ENCODE data around the gene LRRC63. TPM values are rescaled to one million over a fixed set of nuclear protein-coding genes. Genes with fewer than 3 reads are reported as not detected.

LRRC63 gene
- total RNA-seq, 1 experiment from 2014 or later, result not detected

GRCh38 chr13:46181377-46181839, 30.3 kb upstream of the LRRC63 start:
- no peak overlapping the region for H3K9ac ChIP-seq (ENCODE audit: low read length)
- no peak overlapping the region for H3K27ac ChIP-seq (ENCODE audit: low read depth, low read length)
- no peaks in the 10 kb centered on the region for H3K4me1 ChIP-seq (ENCODE audit: control insufficient read depth in 1 of 2, insufficient read depth in 2 of 2, low read length in 2 of 2)
- DNase-seq (ENCODE audit: low read depth, low spot score), result no peak
- no peak overlapping the region for H3K4me3 ChIP-seq (replicated peaks in 1 of 2; ENCODE audit: low read depth in 1 of 2, low read length in 2 of 2)
- BruUV-seq (replicated peaks), result no TSS peak
- H2AFZ ChIP-seq (ENCODE audit: low read depth, low read length, poor library complexity, severe bottlenecking), result no peak overlapping the region
- H4K20me1 ChIP-seq (ENCODE audit: insufficient read depth), result no peaks in the 10 kb centered on the region
- no peaks in the 10 kb centered on the region for H3K79me2 ChIP-seq (ENCODE audit: insufficient read depth, low read length)
- intact Hi-C loops (cut with micrococcal nuclease), result no loop called here
- no peaks in the 10 kb centered on the region for H3K9me2 ChIP-seq (ENCODE audit: insufficient read depth)
- RAD21 ChIA-PET (ENCODE audit: low non-redundant PET in 1 of 2, low total read pairs in 2 of 2, uncharacterized antibody in 2 of 2, unreplicated experiment in 2 of 2), result no interaction called here
- POLR2A ChIA-PET, result no interaction called here
- no peaks in the 10 kb centered on the region for H3K27me3 ChIP-seq (ENCODE audit: insufficient read depth, low read length)
- H3K4me2 ChIP-seq (ENCODE audit: low read length), result no peak overlapping the region
- ATAC-seq, result no peak
- TF ChIP-seq, protein P1, sequence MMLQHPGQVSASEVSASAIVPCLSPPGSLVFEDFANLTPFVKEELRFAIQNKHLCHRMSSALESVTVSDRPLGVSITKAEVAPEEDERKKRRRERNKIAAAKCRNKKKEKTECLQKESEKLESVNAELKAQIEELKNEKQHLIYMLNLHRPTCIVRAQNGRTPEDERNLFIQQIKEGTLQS (IDR thresholded peaks at IDR 0.05), result no peak
- TF ChIP-seq EZH2phosphoT487 (IDR thresholded peaks at IDR 0.05; ENCODE audit: borderline replicate concordance) (no peak), YY1 (IDR thresholded peaks at IDR 0.05; ENCODE audit: extremely low read depth, insufficient replicate concordance, low read depth, low read length) (no peak), SIN3A (IDR thresholded peaks at IDR 0.05; ENCODE audit: low read depth) (no peak), SRF (IDR thresholded peaks at IDR 0.05; ENCODE audit: low read depth) (no peak), ZNF274 (IDR thresholded peaks at IDR 0.05; ENCODE audit: low read depth, low read length) (no peak)
- TF ChIP-seq, protein P2, sequence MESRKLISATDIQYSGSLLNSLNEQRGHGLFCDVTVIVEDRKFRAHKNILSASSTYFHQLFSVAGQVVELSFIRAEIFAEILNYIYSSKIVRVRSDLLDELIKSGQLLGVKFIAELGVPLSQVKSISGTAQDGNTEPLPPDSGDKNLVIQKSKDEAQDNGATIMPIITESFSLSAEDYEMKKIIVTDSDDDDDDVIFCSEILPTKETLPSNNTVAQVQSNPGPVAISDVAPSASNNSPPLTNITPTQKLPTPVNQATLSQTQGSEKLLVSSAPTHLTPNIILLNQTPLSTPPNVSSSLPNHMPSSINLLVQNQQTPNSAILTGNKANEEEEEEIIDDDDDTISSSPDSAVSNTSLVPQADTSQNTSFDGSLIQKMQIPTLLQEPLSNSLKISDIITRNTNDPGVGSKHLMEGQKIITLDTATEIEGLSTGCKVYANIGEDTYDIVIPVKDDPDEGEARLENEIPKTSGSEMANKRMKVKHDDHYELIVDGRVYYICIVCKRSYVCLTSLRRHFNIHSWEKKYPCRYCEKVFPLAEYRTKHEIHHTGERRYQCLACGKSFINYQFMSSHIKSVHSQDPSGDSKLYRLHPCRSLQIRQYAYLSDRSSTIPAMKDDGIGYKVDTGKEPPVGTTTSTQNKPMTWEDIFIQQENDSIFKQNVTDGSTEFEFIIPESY (IDR thresholded peaks at IDR 0.05; ENCODE audit: extremely low read depth, insufficient replicate concordance, low read length), result no peak
- no peaks in the 10 kb centered on the region for H3K36me3 ChIP-seq (ENCODE audit: control insufficient read depth in 1 of 2, insufficient read depth in 2 of 2, low read length in 2 of 2)
- CTCF ChIA-PET, result no interaction called here
- H3K9me3 ChIP-seq (ENCODE audit: control insufficient read depth in 1 of 2, insufficient read depth in 1 of 2, low read depth in 1 of 2, low read length in 2 of 2), result no peaks in the 10 kb centered on the region

Data from HCT116 (cell line).